IgD-negative memory B cell (primary cell): ENCODE results near the gene SEPTIN12. TPM values are rescaled to one million over a fixed set of nuclear protein-coding genes. Genes with fewer than 3 reads are reported as not detected.
"Not testable (repeated sequence)": the region's sequence is repeated elsewhere in the genome, so short reads cannot be mapped to it uniquely, and the experiment has no call there.

Experiments
- H3K27ac Mint-ChIP-seq, 3 donors: one replicate each; pipeline ENCODE4 v1.8.0; 2020 to 2022; ENCODE audit warnings: mild to moderate bottlenecking in 3 of 3, mixed read lengths in 3 of 3, moderate library complexity in 1 of 3
- H3K27me3 Mint-ChIP-seq: one replicate; pipeline ENCODE4 v1.8.0; 2021; ENCODE audit warnings: mixed read lengths
- H3K36me3 Mint-ChIP-seq: one replicate; pipeline ENCODE4 v1.8.0; 2020; ENCODE audit warnings: mild to moderate bottlenecking, mixed read lengths
- H3K4me1 Mint-ChIP-seq, 3 donors: one replicate each; pipeline ENCODE4 v1.8.0; 2020 to 2022; ENCODE audit warnings: mixed read lengths in 3 of 3, mild to moderate bottlenecking in 1 of 3
- H3K4me3 Mint-ChIP-seq, 4 donors: one replicate each; pipeline ENCODE4 v1.8.0; 2020 to 2022; ENCODE audit warnings: mild to moderate bottlenecking in 4 of 4, mixed read lengths in 4 of 4, moderate library complexity in 3 of 4
- H3K9me3 Mint-ChIP-seq, 3 donors: one replicate each; pipeline ENCODE4 v1.8.0; 2020 to 2021; ENCODE audit warnings: mixed read lengths in 3 of 3, mild to moderate bottlenecking in 1 of 3
- polyA plus RNA-seq: library from polyadenylated mRNA; unstranded; fragments of 300-500 nt; fragmentation: Illumina TruSeq; gene quantifications from one replicate; pipeline ENCODE4 v1.2.3, GENCODE V29; 2021

SEPTIN12 gene
- polyA plus RNA-seq, 1 donor from 2014 or later: not detected

DNA sequence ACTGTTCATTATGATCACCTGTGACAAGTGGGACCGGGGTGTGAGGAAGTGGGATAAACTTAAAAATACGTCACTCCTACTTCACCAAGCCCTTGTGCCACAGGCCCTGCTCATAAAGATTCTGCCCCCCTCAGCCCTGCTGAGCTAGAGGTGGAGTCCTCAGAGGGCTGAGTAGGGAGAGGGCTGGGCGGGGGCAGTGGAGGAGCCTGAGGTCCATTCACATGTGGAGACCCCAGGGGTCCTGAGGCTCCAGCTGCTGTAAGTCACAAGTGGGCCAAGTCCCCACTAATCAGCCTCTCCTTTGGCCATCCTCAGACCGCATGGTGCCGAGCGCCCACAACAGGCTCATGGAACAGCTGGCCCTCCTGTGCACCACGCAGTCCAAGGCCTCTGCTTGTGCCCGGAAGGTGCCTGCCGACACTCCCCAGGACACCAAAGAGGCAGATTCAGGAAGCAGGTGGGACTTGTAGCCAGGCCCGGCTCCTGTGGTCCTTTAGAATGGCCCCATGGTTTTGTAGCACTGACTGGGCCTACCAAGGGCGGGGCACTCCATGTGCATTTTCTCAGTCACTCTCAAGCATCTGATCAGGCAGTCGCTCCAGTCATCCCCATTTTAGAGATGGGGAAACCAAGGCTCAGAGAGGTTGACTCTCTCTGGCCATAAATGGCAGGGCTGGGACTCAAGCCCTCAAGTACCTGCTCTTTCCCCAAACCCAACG lies 43.4 kb downstream of the SEPTIN12 start:
- H3K4me1 Mint-ChIP-seq: peaks cover 5 to 15% (median 7%) of the 10 kb centered on the region in 3 donors
- H3K4me3 Mint-ChIP-seq: no peak overlapping the region
- no peaks in the 10 kb centered on the region for H3K9me3 Mint-ChIP-seq

GRCh38 chr16:4743226-4743878 lies 44.8 kb downstream of the SEPTIN12 start:
- H3K4me1 Mint-ChIP-seq: peaks cover 5 to 15% (median 7%) of the 10 kb centered on the region in 3 donors
- no peak overlapping the region for H3K27ac Mint-ChIP-seq
- peak overlapping the region in 3 of 4 donors; percentile 47 to 67 (median 58) for H3K4me3 Mint-ChIP-seq
- no peaks in the 10 kb centered on the region for H3K9me3 Mint-ChIP-seq
- H3K36me3 Mint-ChIP-seq: peaks cover 2% of the 10 kb centered on the region
- peaks cover 9% of the 10 kb centered on the region for H3K27me3 Mint-ChIP-seq

More for the DNA sequence above, 43.4 kb downstream of the SEPTIN12 start:
- Mint-ChIP-seq H3K27me3 (peaks cover 9% of the 10 kb centered on the region), H3K27ac (peak overlapping the region in 1 of 3 donors; percentile 31), H3K36me3 (peaks cover 2% of the 10 kb centered on the region)

DNA sequence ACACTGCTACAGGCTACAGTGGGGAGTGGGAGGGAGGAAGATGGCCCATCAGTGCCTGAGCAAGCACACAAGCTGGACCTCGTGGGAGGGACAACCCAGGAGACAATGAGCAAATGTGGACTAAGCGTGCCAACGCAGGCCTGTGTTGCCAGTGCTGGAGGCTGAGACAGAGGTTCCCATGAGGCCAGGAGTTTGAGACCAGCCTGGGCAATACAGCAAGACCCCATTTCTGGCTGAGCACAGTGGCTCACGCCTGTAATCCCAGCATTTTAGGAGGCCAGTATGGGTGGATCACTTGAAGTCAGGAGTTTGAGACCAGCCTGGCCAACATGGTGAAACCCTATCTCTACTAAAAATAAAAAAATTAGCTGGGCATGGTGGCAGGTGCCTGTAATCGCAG lies 49.8 kb downstream of the SEPTIN12 start:
- not testable (repeated sequence) for H3K9me3 Mint-ChIP-seq, H3K36me3 Mint-ChIP-seq, H3K27me3 Mint-ChIP-seq
- Mint-ChIP-seq H3K4me1 (peaks cover 7 to 12% (median 11%) of the 10 kb centered on the region in 3 donors), H3K4me3 (peak overlapping the region in 1 of 4 donors; percentile 56), H3K27ac (peak overlapping the region in 1 of 3 donors; percentile 18)

GRCh38 chr16:4737545-4737944 lies 50.6 kb downstream of the SEPTIN12 start:
- Mint-ChIP-seq H3K27me3 (peaks cover 2% of the 10 kb centered on the region), H3K4me1 (peaks cover 13 to 18% (median 15%) of the 10 kb centered on the region in 3 donors), H3K4me3 (peak overlapping the region in 1 of 4 donors; percentile 56), H3K9me3 (no peaks in the 10 kb centered on the region), H3K36me3 (no peaks in the 10 kb centered on the region), H3K27ac (no peak overlapping the region)

DNA sequence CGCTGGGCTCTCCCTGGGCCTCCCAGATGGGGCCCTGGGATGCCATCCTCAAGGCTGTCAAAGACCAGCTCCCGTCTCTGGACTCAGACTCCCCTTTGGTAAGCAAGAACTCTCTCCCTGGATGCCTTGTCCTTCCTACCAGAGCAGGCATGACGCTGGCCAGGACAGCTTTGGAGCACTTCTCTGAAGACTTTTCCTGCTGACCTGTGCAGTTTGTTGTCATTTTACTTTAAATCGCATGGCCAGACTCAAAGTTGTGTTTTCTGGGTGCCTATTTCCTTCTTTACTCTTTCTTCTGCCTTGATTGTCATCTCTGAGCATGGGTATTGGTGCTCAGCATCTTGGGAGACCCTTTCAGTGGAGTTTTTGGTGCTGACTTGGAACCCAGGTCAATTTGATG lies 51.6 kb downstream of the SEPTIN12 start:
- H3K36me3 Mint-ChIP-seq: no peaks in the 10 kb centered on the region
- H3K4me3 Mint-ChIP-seq: peak overlapping the region in 1 of 4 donors; percentile 44
- H3K27ac Mint-ChIP-seq: peak overlapping the region in 1 of 3 donors; percentile 13
- peaks cover 13 to 18% (median 16%) of the 10 kb centered on the region in 3 donors for H3K4me1 Mint-ChIP-seq
- no peaks in the 10 kb centered on the region for H3K27me3 Mint-ChIP-seq
- no peaks in the 10 kb centered on the region for H3K9me3 Mint-ChIP-seq

GRCh38 chr16:4734730-4735535 lies 53.2 kb downstream of the SEPTIN12 start:
- H3K4me1 Mint-ChIP-seq: peaks cover 13 to 20% (median 19%) of the 10 kb centered on the region in 3 donors
- H3K9me3 Mint-ChIP-seq: no peaks in the 10 kb centered on the region
- peak overlapping the region; percentile 85 to 94 (median 88) for H3K27ac Mint-ChIP-seq
- peak overlapping the region; percentile 82 to 97 (median 94) for H3K4me3 Mint-ChIP-seq
- no peaks in the 10 kb centered on the region for H3K27me3 Mint-ChIP-seq
- H3K36me3 Mint-ChIP-seq: no peaks in the 10 kb centered on the region

GRCh38 chr16:4734063-4734729 lies 53.9 kb downstream of the SEPTIN12 start, which contains the start of the genes ANKS3 and DNAAF8:
Gene ANKS3, minus strand, starts transcription at chr16:4734271. Its CDS starts 4,122 bp downstream, at chr16:4730149.
Gene DNAAF8, plus strand, starts transcription at chr16:4734537. Its CDS starts 1,978 bp downstream, at chr16:4736515.
- Mint-ChIP-seq H3K27ac (peak within 1 kb of the TSS; percentile 85 to 94 (median 88)), H3K4me3 (peak within 1 kb of the TSS; percentile 82 to 97 (median 94)), H3K9me3 (no peaks in the 10 kb centered on the region), H3K4me1 (peaks cover 13 to 20% (median 19%) of the 10 kb centered on the region in 3 donors), H3K36me3 (no peaks in the 10 kb centered on the region), H3K27me3 (no peaks in the 10 kb centered on the region)

- Mint-ChIP-seq H3K27me3 (no peaks in the 10 kb centered on the region), H3K27ac (peak overlapping the region in 2 of 3 donors; percentile 12 to 94), H3K4me3 (peak overlapping the region; percentile 82 to 97 (median 94)), H3K4me1 (peaks cover 13 to 20% (median 19%) of the 10 kb centered on the region in 3 donors), H3K9me3 (no peaks in the 10 kb centered on the region), H3K36me3 (no peaks in the 10 kb centered on the region)
These were observed 54.4 kb downstream of the SEPTIN12 start for GRCh38 chr16:4733747-4734062.

- H3K27ac Mint-ChIP-seq: peak overlapping the region in 2 of 3 donors; percentile 12 to 94
- peaks cover 13 to 20% (median 19%) of the 10 kb centered on the region in 3 donors for H3K4me1 Mint-ChIP-seq
- no peaks in the 10 kb centered on the region for H3K9me3 Mint-ChIP-seq
- peak overlapping the region; percentile 82 to 97 (median 94) for H3K4me3 Mint-ChIP-seq
- H3K27me3 Mint-ChIP-seq: no peaks in the 10 kb centered on the region
- peaks cover 2% of the 10 kb centered on the region for H3K36me3 Mint-ChIP-seq
These were observed 54.9 kb downstream of the SEPTIN12 start for GRCh38 chr16:4733211-4733742.

- Mint-ChIP-seq H3K4me1 (peaks cover 9 to 16% (median 10%) of the 10 kb centered on the region in 3 donors), H3K4me3 (no peak overlapping the region), H3K27me3 (no peaks in the 10 kb centered on the region), H3K36me3 (peaks cover 2% of the 10 kb centered on the region), H3K27ac (peak overlapping the region in 2 of 3 donors; percentile 4 to 26), H3K9me3 (no peaks in the 10 kb centered on the region)
These were observed 58.3 kb downstream of the SEPTIN12 start for GRCh38 chr16:4729876-4730275.

- Mint-ChIP-seq H3K4me3 (peak overlapping the region in 1 of 4 donors; percentile 53), H3K4me1 (peaks cover 8 to 9% (median 9%) of the 10 kb centered on the region in 3 donors), H3K27me3 (no peaks in the 10 kb centered on the region), H3K36me3 (peaks cover 2% of the 10 kb centered on the region), H3K27ac (no peak overlapping the region), H3K9me3 (no peaks in the 10 kb centered on the region)
These were observed 59.5 kb downstream of the SEPTIN12 start for GRCh38 chr16:4728676-4729075.
